HG03558 (cell line): ENCODE data around the gene BUB3.

Experiments
- ATAC-seq: cut with Tn5 transposase; IDR thresholded peaks from one replicate; pipeline ENCODE4 v1.9.1; 2021; ENCODE audit warnings: moderate number of reproducible peaks; ENCODE audit not compliant: unreplicated experiment; ENCODE audit errors: extremely low read depth

Gene BUB3

GRCh38 chr10:123140164-123140982, 13.8 kb upstream of the BUB3 start:
- ATAC-seq = no peak

DNA sequence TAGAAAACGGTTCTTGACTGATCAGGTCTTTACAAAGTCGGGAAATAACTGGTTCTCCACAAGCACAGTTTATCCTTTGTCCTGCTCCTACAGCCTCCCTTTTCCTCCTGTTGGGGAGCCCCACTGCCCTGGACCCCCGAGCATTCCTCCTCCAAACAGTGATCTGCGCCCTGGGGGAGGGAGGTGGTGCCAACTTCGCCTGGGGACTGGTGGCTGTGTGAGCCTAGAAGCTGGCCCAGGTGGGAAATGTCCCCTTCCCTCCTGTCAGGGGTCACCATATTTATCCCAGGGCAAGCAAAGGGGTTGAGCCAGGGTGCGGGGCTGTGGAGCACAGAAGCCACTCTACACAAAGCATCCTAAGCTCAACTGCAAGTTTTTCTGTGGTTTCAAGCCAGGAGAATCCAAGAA, 13.2 kb upstream of the BUB3 start:
- no peak for ATAC-seq

GRCh38 chr10:123141791-123142700, 12.2 kb upstream of the BUB3 start:
- no peak for ATAC-seq

DNA sequence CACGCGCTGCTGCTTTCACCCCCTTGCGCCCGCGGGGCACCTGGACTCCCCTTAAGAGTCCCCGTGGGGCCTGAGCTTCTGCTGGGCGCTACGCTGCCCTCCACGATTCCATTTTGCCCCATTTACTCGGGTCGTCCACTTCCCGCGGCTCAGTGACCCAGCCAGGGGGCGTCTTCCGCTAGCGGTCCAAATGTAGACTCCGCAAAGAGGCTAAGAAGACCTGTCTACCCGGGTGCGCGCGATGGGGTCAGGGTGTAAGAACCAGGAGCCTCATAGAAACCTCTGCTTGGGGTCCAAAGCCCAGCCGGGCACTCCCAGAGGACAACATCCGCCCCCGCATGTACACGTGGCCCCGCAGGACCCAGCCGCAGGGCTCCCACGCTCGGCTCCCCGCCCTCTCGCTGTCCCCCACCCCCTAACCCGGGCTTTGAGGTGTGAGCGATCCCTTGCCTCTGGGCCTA, 11.5 kb upstream of the BUB3 start:
- ATAC-seq = no peak

- ATAC-seq = no peak
Measured at GRCh38 chr10:123143162-123143824, 10.9 kb upstream of the BUB3 start.

DNA sequence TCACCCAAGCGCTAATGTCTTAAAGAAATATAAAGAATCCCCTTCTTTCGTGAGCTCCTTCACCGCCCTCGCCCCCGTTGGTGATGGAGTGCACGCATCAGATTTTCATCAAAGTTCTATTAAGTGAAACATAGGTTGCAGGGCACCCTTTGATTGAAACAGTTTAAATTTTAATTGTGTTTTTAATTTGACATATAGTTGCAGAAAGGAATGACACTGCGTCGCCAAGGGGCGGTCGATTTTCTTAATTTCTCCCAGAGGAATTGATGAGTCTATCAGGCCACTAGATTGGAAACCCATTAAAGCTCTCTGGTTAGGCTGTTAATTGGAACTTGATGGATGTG, 10.4 kb upstream of the BUB3 start:
- ATAC-seq = no peak

DNA sequence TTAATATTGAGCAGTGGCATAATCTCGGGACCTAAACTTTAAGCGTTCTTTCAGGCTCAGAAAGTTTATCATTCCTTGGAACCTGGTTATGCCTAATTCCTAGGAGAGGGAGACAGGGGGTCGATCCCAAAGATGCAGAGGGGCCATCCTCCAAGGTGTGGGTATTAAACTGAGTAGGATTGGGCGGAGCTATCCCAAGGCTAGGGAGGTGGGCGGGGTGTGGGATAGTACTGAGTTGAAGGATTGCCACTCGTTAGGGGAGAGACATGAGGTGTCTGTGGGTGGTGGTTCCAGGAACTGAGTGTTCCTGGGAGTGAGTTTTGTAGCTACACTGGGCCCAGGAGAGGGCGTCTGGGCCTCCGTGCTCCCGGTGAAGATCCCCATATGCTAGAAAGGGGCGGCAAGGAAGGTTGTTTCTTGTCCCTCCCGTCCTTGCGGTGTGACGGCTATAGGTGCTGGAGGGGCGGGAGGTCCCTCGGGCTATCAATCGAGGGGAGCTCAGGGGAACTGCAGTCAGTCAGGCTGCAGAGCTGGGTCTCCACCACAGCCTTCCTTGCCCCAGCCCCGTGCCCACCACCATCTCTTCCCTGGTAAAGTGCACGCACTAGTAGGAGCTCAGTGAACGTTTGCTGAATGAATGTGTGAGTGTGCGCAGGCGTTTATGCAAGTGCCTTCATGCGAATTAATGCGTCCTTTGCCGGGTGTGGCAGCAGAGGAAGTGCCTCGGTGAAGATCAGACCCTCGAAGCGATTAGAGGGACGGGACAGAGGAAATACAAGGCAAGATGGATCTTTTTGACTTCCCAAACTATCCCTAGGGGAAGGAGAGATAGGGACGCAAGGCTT, 9.3 kb upstream of the BUB3 start:
- no peak for ATAC-seq

DNA sequence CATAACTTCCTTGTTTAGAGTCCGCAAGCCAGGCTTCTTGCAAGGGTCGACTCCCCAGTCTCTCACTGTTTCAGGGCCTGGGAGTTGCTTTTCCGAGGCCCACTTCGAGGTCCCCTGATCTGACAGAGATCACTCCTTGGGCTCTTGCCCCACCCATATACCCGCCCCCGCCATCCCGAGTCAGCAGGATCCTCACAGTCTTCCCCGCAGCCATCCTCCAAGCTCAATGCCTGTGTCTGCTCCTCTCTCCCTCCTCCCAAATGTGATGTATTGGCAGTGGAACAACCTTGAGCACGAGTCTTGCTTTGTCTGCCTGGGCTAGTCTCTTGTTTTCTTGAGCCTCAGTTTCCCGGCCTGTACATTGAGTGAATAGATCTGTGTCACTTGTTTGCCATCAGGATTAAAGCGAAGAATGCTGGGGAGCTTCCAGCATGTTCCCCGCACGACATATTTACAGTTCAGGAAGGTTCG, 8.6 kb upstream of the BUB3 start:
- ATAC-seq = no peak

DNA sequence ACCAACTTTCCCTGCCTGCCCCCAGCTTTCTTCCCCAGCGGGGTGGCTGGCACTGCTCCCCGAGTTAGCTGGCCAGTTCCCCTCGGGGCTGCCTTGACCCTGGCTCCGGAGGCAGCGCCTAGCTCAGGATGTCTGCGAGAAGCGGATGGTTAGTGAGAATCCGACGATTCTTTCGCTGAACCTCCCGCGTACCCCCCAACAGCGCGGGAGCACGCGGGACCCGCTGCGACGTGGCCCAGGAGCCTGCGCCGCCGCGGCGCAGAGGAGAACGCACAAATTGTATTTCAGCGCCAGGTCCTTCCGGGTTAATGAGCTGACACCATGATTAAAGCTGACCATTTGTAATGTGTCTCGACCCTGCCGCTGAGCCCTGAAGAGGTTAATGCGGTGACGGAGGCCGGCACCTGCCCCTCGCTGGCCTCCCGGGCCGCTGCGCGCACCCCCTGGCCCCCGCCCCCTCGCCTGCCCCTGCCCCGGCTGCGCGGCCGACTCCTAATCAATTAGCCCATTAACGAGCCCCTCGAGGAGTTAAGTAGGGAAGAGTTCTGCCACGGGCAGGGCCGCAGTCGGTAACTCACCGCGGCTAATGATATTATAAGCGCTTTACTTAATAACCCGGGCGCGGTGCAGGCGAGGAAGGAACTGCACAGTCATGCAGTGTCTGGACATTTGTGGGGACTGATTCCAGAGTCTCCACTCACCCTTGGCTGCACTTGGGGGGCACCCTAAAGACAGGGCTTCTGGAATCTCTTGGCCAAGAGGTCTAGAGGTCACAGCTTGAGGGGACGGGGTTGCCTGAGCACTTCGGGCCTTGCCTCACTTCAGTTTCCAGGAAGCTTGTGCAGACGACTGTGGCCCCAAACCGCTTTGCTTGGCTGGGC, 7.9 kb upstream of the BUB3 start:
- no peak for ATAC-seq

DNA sequence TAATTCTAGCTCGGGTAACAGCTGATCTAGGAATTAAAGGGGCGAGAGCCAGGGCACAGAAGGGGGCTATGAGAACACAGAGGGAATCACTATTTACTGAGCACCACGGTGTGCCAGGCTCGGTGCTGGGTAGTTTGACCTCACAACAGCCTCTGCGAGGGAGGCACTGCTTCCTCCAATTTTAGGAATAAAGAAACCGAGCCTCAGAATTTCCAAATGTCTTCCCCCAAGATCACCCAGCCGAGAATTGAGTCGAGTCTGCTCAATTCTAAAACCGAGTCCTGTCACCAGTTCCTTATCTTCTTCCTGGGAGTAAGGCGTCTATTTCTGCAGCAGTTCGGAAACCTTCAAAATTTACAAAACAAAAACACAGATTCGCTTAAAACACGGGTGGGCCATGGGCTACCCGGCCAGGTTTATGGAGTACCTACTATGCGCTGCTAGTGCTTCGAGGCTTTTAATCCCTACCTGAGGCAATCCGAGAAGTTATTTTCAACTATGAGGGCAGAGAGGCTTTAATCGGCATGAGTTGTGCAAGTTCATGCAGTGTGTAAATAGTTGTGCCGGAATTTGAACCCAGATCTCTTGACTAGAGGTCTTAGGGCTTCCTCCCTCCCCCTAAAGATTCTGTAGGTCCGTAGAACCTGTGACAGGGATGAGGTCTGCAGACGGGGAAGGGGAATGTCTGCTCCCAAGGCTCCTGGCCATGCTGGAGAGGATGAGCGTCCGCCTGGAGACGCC, 7.1 kb upstream of the BUB3 start:
- ATAC-seq = no peak

GRCh38 chr10:123147635-123148413, 6.4 kb upstream of the BUB3 start, which contains the start of gene HMX2:
Gene HMX2, plus strand, starts transcription at chr10:123148136. Its CDS starts 243 bp downstream, at chr10:123148379.
- no peak for ATAC-seq

DNA sequence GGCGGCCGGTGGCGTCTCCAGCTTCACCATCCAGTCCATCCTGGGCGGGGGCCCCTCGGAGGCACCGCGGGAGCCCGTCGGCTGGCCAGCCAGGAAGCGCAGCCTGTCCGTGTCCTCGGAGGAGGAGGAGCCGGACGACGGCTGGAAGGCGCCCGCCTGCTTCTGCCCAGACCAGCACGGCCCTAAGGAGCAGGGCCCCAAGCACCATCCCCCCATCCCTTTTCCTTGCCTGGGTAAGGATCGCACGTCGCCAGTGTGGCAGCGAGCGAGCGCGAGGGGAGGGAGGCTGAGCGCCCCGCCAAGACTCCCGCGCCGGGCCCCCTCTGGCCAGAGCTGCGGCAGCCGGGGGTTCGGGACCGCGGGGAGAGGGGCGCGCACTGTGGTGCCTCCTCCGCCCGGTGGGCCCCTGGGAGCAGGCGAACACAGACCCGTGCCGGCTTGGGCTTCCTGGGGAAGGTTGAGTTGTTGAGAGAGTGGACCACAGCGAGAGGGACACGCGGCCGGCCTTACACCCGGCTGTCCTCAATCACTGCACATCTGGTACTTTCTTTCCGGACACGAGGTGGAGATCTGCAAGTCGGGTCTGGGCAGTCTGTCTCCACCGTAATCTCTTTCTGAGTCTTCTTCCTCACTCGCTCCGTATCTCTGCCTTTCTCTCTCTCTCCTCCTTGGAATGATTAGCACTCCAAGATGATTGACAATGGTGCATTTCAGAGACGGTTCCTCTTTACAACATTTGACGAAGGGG, 5.6 kb upstream of the BUB3 start:
- ATAC-seq = no peak

DNA sequence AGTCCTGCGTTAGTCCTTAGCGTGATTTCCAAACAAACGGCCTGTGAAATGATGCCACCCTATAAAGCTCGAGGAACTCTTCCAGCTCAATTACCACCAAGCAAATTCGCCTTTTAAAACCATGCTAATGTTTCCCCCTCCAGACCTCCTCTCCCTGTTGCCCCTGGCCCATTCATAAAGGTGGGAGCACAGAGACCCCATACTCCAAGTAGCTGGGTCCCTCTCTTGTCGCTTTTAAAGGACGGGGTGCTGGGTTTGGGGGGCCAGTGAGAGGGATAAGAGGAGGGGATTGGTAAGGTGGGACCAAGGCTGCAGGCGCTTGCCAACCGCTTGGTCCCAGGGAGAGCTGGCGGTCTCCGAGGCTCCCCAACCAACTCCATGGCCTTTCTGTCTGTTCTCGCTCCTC, 5.0 kb upstream of the BUB3 start:
- no peak for ATAC-seq

GRCh38 chr10:123149568-123150270, 4.5 kb upstream of the BUB3 start:
- ATAC-seq = no peak

- ATAC-seq = no peak
Measured at GRCh38 chr10:123150271-123150985, 3.8 kb upstream of the BUB3 start.
